HepG2 (cell line): ENCODE data around the gene GPS1. TPM values are rescaled to one million over a fixed set of nuclear protein-coding genes. Genes with fewer than 3 reads are reported as not detected.

ENCODE experiments used
- ARID3A ChIP-seq: IDR thresholded peaks from 2 replicates; pipeline ENCODE4 v1.6.1; 2012; ENCODE audit warnings: low read depth, low read length, improper control_type of control experiment
- BORCS8-MEF2B ChIP-seq: sonication (generic); formaldehyde crosslinking; IDR thresholded peaks from 2 replicates; pipeline ENCODE4 v1.8.0; 2022; ENCODE audit warnings: mild to moderate bottlenecking, missing genetic modification reagents
- DPF2 ChIP-seq: sonication (generic); formaldehyde crosslinking; IDR thresholded peaks from 2 replicates; pipeline ENCODE4 v1.4.0; 2020; ENCODE audit warnings: mild to moderate bottlenecking, low read depth, missing genetic modification reagents, borderline replicate concordance
- EEA1 ChIP-seq: sonication (generic); formaldehyde crosslinking; IDR thresholded peaks from 2 replicates; pipeline ENCODE4 v1.5.1; 2020; ENCODE audit warnings: mild to moderate bottlenecking, missing genetic modification reagents, borderline replicate concordance
- ESRRA ChIP-seq: sonication (generic); formaldehyde crosslinking; IDR thresholded peaks from 2 replicates; pipeline ENCODE4 v1.5.1; 2020; ENCODE audit warnings: mild to moderate bottlenecking, low read depth, missing genetic modification reagents
- GLMP ChIP-seq: sonication (generic); formaldehyde crosslinking; IDR thresholded peaks from 2 replicates; pipeline ENCODE4 v1.9.0; 2021; ENCODE audit warnings: missing genetic modification reagents, mild to moderate bottlenecking, borderline replicate concordance
- JARID2 ChIP-seq: sonication (generic); formaldehyde crosslinking; IDR thresholded peaks from 2 replicates; pipeline ENCODE4 v1.8.1; 2023; ENCODE audit warnings: missing genetic modification reagents, inconsistent platforms; ENCODE audit not compliant: insufficient replicate concordance
- KLF12 ChIP-seq: sonication (generic); formaldehyde crosslinking; IDR thresholded peaks from 2 replicates; pipeline ENCODE4 v1.4.0; 2020; ENCODE audit warnings: missing genetic modification reagents, borderline replicate concordance
- MED13 ChIP-seq: sonication (generic); formaldehyde crosslinking; IDR thresholded peaks from 2 replicates; pipeline ENCODE4 v1.5.0; 2020; ENCODE audit warnings: missing genetic modification reagents
- SALL1 ChIP-seq: sonication (generic); formaldehyde crosslinking; IDR thresholded peaks from 2 replicates; pipeline ENCODE4 v1.8.0; 2022; ENCODE audit warnings: mild to moderate bottlenecking, missing genetic modification reagents
- SRSF9 ChIP-seq: fragments of 200-400 bp; formaldehyde crosslinking; IDR thresholded peaks from 2 replicates; pipeline ENCODE4 v1.6.1; 2018; ENCODE audit warnings: borderline replicate concordance, mild to moderate bottlenecking, low read depth, low read length; ENCODE audit not compliant: insufficient read depth, poor library complexity, severe bottlenecking
- ZBTB7B ChIP-seq: sonication (generic); formaldehyde crosslinking; IDR thresholded peaks from 2 replicates; pipeline ENCODE4 v1.4.0; 2020; ENCODE audit warnings: missing genetic modification reagents
- ZMAT3 ChIP-seq: sonication (generic); formaldehyde crosslinking; conservative IDR thresholded peaks from 2 replicates; pipeline ENCODE4 v1.7.0; 2021; ENCODE audit warnings: missing genetic modification reagents
- ZNF788 ChIP-seq: sonication (generic); formaldehyde crosslinking; IDR thresholded peaks from 2 replicates; pipeline ENCODE4 v1.5.0; 2020; ENCODE audit warnings: mild to moderate bottlenecking, missing genetic modification reagents, borderline replicate concordance
- polyA plus RNA-seq, 8 experiments: library from polyadenylated mRNA; depleted of rRNA in 3 of 8; stranded (reverse) in 7 of 8; unstranded in 1 of 8; fragments of >200 nt; fragmentation: Illumina TruSeq in 4 of 8; extraction: Trizol in 4 of 8; gene quantifications; 2 replicates each; pipeline versions ENCODE4 v1.2.1 to v1.2.3, GENCODE V29; 2011 to 2016; ENCODE audit warnings: low read depth in 4 of 8, missing spikeins in 1 of 8, mixed read lengths in 1 of 8; ENCODE audit not compliant: insufficient read depth in 1 of 8
- total RNA-seq, 5 experiments: library from RNA; depleted of rRNA; stranded (reverse); fragments of >200 nt; fragmentation: Illumina TruSeq; extraction: Trizol; gene quantifications; 2 replicates each; pipeline ENCODE4 v1.2.3, GENCODE V29; 2016; ENCODE audit warnings: low read depth in 1 of 5
- TF ChIP-seq, protein P1 (sequence below): IDR thresholded peaks from 2 replicates; pipeline ENCODE4 v1.6.1; 2012; ENCODE audit warnings: inconsistent platforms
- TF ChIP-seq, protein P2 (sequence below): sonication (generic); formaldehyde crosslinking; IDR thresholded peaks from 2 replicates; pipeline ENCODE4 v1.4.0; 2020; ENCODE audit warnings: missing genetic modification reagents
- TF ChIP-seq, protein P3 (sequence below): sonication (generic); formaldehyde crosslinking; IDR thresholded peaks from 2 replicates; pipeline ENCODE4 v1.9.0; 2021; ENCODE audit warnings: missing genetic modification reagents, borderline replicate concordance

GPS1 gene
- total and polyA plus RNA-seq, 2 of the 13 experiments (the other 11 are each of a cell fraction or from before 2014, with no cell fraction given), result 124 to 128 TPM

DNA sequence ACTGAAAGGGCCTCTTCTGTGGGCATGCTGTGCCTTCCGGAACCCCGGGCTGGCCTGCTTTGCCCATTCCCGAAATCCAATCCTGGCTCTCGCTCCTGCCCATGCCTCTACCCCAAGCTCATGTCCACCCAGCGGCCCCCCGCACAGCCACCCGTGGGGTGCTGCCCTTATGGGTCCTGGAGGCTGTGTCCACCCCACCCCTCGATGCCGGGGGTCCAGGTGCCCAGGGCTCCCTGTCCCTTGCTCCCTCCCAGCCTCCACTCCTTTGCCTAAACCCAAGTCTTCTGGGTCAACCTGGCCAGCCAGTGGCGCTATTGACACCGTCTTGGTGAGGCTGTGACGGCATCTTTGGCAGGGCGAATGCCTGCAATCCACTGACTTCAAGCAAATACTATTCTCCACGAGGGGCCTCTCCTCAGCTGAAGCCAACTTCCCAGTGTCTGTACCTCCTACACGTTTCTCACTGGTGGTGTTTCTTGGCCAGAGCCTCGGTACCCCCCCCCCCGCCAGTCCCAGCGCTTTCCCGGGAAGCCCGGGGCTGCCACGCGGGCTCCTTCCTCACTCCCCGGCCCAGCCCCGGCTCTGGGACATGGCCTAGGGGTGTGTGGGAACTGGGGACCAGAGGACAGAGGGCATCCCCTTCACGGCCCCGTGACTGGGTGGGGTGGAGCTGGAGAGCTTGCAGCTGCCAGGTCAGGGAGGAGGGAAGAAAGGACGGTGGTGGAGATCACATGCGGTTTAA lies 26.1 kb downstream of the GPS1 start (continued):
- TF ChIP-seq KLF12 (no peak), ESRRA (CRISPR knock-in tag) (0 out of 2 replicates have a peak, but pooled peaks have one; percentile 17), BORCS8-MEF2B (CRISPR knock-in tag) (peak; percentile 64; the same call in 1 of the 2 replicates), JARID2 (CRISPR knock-in tag) (no peak), ARID3A (no peak), ZNF788 (CRISPR knock-in tag) (no peak), SRSF9 (no peak), ZBTB7B (0 out of 2 replicates have a peak, but pooled peaks have one; percentile 6), ZMAT3 (CRISPR knock-in tag) (0 out of 2 replicates have a peak, but pooled peaks have one; percentile 29), GLMP (CRISPR knock-in tag) (no peak), SALL1 (0 out of 2 replicates have a peak, but pooled peaks have one; percentile 11), EEA1 (CRISPR knock-in tag) (no peak), MED13 (no peak), DPF2 (CRISPR knock-in tag) (no peak)
- TF ChIP-seq, protein P1, sequence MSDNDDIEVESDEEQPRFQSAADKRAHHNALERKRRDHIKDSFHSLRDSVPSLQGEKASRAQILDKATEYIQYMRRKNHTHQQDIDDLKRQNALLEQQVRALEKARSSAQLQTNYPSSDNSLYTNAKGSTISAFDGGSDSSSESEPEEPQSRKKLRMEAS, result 0 out of 2 replicates have a peak, but pooled peaks have one; percentile 5
- TF ChIP-seq, protein P2, sequence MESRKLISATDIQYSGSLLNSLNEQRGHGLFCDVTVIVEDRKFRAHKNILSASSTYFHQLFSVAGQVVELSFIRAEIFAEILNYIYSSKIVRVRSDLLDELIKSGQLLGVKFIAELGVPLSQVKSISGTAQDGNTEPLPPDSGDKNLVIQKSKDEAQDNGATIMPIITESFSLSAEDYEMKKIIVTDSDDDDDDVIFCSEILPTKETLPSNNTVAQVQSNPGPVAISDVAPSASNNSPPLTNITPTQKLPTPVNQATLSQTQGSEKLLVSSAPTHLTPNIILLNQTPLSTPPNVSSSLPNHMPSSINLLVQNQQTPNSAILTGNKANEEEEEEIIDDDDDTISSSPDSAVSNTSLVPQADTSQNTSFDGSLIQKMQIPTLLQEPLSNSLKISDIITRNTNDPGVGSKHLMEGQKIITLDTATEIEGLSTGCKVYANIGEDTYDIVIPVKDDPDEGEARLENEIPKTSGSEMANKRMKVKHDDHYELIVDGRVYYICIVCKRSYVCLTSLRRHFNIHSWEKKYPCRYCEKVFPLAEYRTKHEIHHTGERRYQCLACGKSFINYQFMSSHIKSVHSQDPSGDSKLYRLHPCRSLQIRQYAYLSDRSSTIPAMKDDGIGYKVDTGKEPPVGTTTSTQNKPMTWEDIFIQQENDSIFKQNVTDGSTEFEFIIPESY (CRISPR knock-in tag), result peak; percentile 61
- TF ChIP-seq, protein P3, sequence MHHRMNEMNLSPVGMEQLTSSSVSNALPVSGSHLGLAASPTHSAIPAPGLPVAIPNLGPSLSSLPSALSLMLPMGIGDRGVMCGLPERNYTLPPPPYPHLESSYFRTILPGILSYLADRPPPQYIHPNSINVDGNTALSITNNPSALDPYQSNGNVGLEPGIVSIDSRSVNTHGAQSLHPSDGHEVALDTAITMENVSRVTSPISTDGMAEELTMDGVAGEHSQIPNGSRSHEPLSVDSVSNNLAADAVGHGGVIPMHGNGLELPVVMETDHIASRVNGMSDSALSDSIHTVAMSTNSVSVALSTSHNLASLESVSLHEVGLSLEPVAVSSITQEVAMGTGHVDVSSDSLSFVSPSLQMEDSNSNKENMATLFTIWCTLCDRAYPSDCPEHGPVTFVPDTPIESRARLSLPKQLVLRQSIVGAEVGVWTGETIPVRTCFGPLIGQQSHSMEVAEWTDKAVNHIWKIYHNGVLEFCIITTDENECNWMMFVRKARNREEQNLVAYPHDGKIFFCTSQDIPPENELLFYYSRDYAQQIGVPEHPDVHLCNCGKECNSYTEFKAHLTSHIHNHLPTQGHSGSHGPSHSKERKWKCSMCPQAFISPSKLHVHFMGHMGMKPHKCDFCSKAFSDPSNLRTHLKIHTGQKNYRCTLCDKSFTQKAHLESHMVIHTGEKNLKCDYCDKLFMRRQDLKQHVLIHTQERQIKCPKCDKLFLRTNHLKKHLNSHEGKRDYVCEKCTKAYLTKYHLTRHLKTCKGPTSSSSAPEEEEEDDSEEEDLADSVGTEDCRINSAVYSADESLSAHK (CRISPR knock-in tag), result no peak
